H1 (cell line): ENCODE results near the gene TTC21A. TPM values are rescaled to one million over a fixed set of nuclear protein-coding genes. Genes with fewer than 3 reads are reported as not detected.

Source experiments
- CTCF ChIA-PET: fragments of 300-600 bp; sonication (Branson Sonifier 250); formaldehyde crosslinking; loops from one replicate; lab custom pipeline; 2021; ENCODE audit not compliant: partially characterized antibody; lab: Charles Lee
- POLR2A ChIA-PET: fragments of 300-600 bp; sonication (Branson Sonifier 250); formaldehyde crosslinking; loops from one replicate; lab custom pipeline; 2021; ENCODE audit warnings: inconsistent platforms; ENCODE audit not compliant: partially characterized antibody; lab: Charles Lee
- DNase-seq, 2 experiments: peaks; one replicate each; pipeline versions ENCODE4 v3.0.0 to v3.0.0-alpha.2; 2010 to 2022; ENCODE audit warnings: low spot score in 2 of 2, low read depth in 1 of 2, mixed read lengths in 1 of 2
- FAIRE-seq: peaks from 2 replicates; lab custom pipeline; 2011; peaks lifted over from hg19 to GRCh38; lab: Jason Lieb, UNC
- H2AFZ ChIP-seq: 2 replicates; pipeline ENCODE4 v1.8.1; 2012; ENCODE audit warnings: low read length, inconsistent platforms
- H2AK5ac ChIP-seq: 2 replicates; pipeline ENCODE4 v1.6.1; 2013; ENCODE audit warnings: low read depth, low read length
- H2BK120ac ChIP-seq: replicated peaks from 2 replicates; pipeline ENCODE3; 2013; ENCODE audit warnings: low read depth, low read length, inconsistent platforms
- H2BK12ac ChIP-seq: 2 replicates; pipeline ENCODE4 v1.6.1; 2013; ENCODE audit warnings: low read depth, low read length
- H2BK15ac ChIP-seq: 2 replicates; pipeline ENCODE4 v1.6.1; 2013; ENCODE audit warnings: low read length
- H2BK20ac ChIP-seq: 2 replicates; pipeline ENCODE4 v1.6.1; 2013; ENCODE audit warnings: low read length
- H2BK5ac ChIP-seq: 2 replicates; pipeline ENCODE4 v1.6.1; 2013; ENCODE audit warnings: low read depth, low read length
- H3K14ac ChIP-seq: 2 replicates; pipeline ENCODE4 v1.6.1; 2013; ENCODE audit warnings: inconsistent platforms; ENCODE audit not compliant: insufficient read length
- H3K18ac ChIP-seq: 2 replicates; pipeline ENCODE4 v1.6.1; 2013; ENCODE audit warnings: low read length; ENCODE audit errors: extremely low read depth
- H3K23ac ChIP-seq: 2 replicates; pipeline ENCODE4 v1.6.1; 2013; ENCODE audit warnings: inconsistent platforms; ENCODE audit not compliant: insufficient read length
- H3K23me2 ChIP-seq: 2 replicates; pipeline ENCODE4 v1.6.1; 2013; ENCODE audit warnings: low read depth, low read length
- H3K27ac ChIP-seq: 2 replicates; pipeline ENCODE4 v1.6.1; 2011; ENCODE audit warnings: low read depth, low read length, inconsistent platforms
- H3K27me3 ChIP-seq, 4 experiments: replicated peaks in 1 of 4; 1 replicate in 1 of 4; 2 replicates in 3 of 4; pipeline versions ENCODE4 v1.6.1 to v1.8.1; 2011 to 2013; ENCODE audit warnings: low read length in 3 of 4, mild to moderate bottlenecking in 3 of 4, inconsistent platforms in 2 of 4, mixed read lengths in 2 of 4, moderate library complexity in 1 of 4; ENCODE audit not compliant: control insufficient read depth in 3 of 4, insufficient read depth in 3 of 4; ENCODE audit errors: extremely low read depth in 1 of 4
- H3K36me3 ChIP-seq, 4 experiments: 2 replicates each; pipeline versions ENCODE4 v1.6.1 to v1.8.1; 2011 to 2013; ENCODE audit warnings: mild to moderate bottlenecking in 4 of 4, low read length in 3 of 4, moderate library complexity in 2 of 4, control low read depth in 1 of 4, inconsistent platforms in 1 of 4; ENCODE audit not compliant: insufficient read depth in 4 of 4, control insufficient read depth in 2 of 4
- H3K4ac ChIP-seq: replicated peaks from 2 replicates; pipeline ENCODE3; 2013; ENCODE audit warnings: low read length, low read depth, mixed read lengths, inconsistent platforms; ENCODE audit not compliant: insufficient read length
- H3K4me1 ChIP-seq, 4 experiments: replicated peaks in 1 of 4; 1 replicate in 1 of 4; 2 replicates in 3 of 4; pipeline versions ENCODE4 v1.6.1 to v1.8.1; 2011 to 2013; ENCODE audit warnings: low read length in 3 of 4, inconsistent platforms in 2 of 4, mixed read lengths in 1 of 4; ENCODE audit not compliant: insufficient read depth in 4 of 4, control insufficient read depth in 3 of 4
- H3K4me2 ChIP-seq, 2 experiments: 2 replicates each; pipeline versions ENCODE4 v1.6.1 to v1.8.1; 2011 to 2013; ENCODE audit warnings: low read depth in 2 of 2, low read length in 2 of 2, control low read depth in 1 of 2, inconsistent platforms in 1 of 2, mild to moderate bottlenecking in 1 of 2; ENCODE audit not compliant: insufficient read depth in 1 of 2
- H3K4me3 ChIP-seq, 4 experiments: fragments of 200-600, 300-600 bp in 1 of 4; sonication (generic), shearing (Covaris generic), sonication (Bioruptor Twin) in 1 of 4; 2 replicates each; pipeline versions ENCODE4 v1.5.1 to v1.8.1; 2011 to 2016; ENCODE audit warnings: low read length in 4 of 4, low read depth in 3 of 4, control low read depth in 2 of 4, inconsistent platforms in 2 of 4, mild to moderate bottlenecking in 2 of 4, mixed read lengths in 1 of 4, moderate library complexity in 1 of 4; ENCODE audit not compliant: insufficient read depth in 2 of 4; ENCODE audit errors: extremely low read depth in 1 of 4
- H3K56ac ChIP-seq: replicated peaks from 2 replicates; pipeline ENCODE3; 2013; ENCODE audit warnings: low read depth, mild to moderate bottlenecking, mixed read lengths, low read length, inconsistent platforms; ENCODE audit not compliant: insufficient read length
- H3K79me1 ChIP-seq: 2 replicates; pipeline ENCODE4 v1.6.1; 2013; ENCODE audit warnings: low read depth, low read length, control low read depth
- H3K79me2 ChIP-seq, 2 experiments: 2 replicates each; pipeline versions ENCODE4 v1.6.1 to v1.8.1; 2012 to 2013; ENCODE audit warnings: low read length in 2 of 2, mild to moderate bottlenecking in 2 of 2, inconsistent platforms in 1 of 2; ENCODE audit not compliant: insufficient read depth in 2 of 2, control insufficient read depth in 1 of 2
- H3K9ac ChIP-seq, 4 experiments: replicated peaks in 1 of 4; 1 replicate in 1 of 4; 2 replicates in 3 of 4; pipeline versions ENCODE4 v1.6.1 to v1.8.1; 2011 to 2013; ENCODE audit warnings: low read depth in 3 of 4, low read length in 3 of 4, control low read depth in 2 of 4, mild to moderate bottlenecking in 2 of 4, moderate library complexity in 2 of 4, inconsistent platforms in 1 of 4; ENCODE audit errors: extremely low read depth in 1 of 4
- H3K9me3 ChIP-seq, 2 experiments: 2 replicates each; pipeline versions ENCODE4 v1.6.1 to v1.8.1; 2012 to 2013; ENCODE audit warnings: mild to moderate bottlenecking in 2 of 2, moderate library complexity in 2 of 2, control low read depth in 1 of 2, inconsistent platforms in 1 of 2, low read depth in 1 of 2, low read length in 1 of 2, mixed read lengths in 1 of 2; ENCODE audit not compliant: insufficient read depth in 2 of 2
- H4K20me1 ChIP-seq, 2 experiments: replicated peaks in 1 of 2; 2 replicates each; pipeline versions ENCODE3 to v1.8.1; 2011 to 2013; ENCODE audit warnings: inconsistent platforms in 2 of 2, low read length in 2 of 2, mild to moderate bottlenecking in 1 of 2; ENCODE audit not compliant: insufficient read depth in 2 of 2, control insufficient read depth in 1 of 2
- H4K5ac ChIP-seq: 2 replicates; pipeline ENCODE4 v1.6.1; 2013; ENCODE audit warnings: low read length, low read depth, mixed read lengths, inconsistent platforms; ENCODE audit not compliant: insufficient read length
- H4K8ac ChIP-seq: 2 replicates; pipeline ENCODE4 v1.8.0; 2013; ENCODE audit warnings: mild to moderate bottlenecking, moderate library complexity, low read length, inconsistent platforms; ENCODE audit not compliant: insufficient read depth; ENCODE audit errors: extremely low read depth
- H4K91ac ChIP-seq: replicated peaks from 2 replicates; pipeline ENCODE3; 2013; ENCODE audit warnings: low read length, mixed read lengths, inconsistent platforms; ENCODE audit not compliant: insufficient read length
- ATF2 ChIP-seq: IDR thresholded peaks from 2 replicates; pipeline ENCODE4 v1.6.1; 2012; ENCODE audit warnings: low read length, inconsistent platforms
- BACH1 ChIP-seq: IDR thresholded peaks from 2 replicates; pipeline ENCODE4 v1.6.1; 2012; ENCODE audit warnings: low read length, improper control_type of control experiment
- KDM4A ChIP-seq: IDR thresholded peaks from one replicate; pipeline ENCODE4 v1.7.1; 2012; ENCODE audit warnings: low read depth, mild to moderate bottlenecking, moderate library complexity, low read length, inconsistent platforms; ENCODE audit not compliant: severe bottlenecking
- MAFK ChIP-seq: IDR thresholded peaks from 2 replicates; pipeline ENCODE4 v1.6.1; 2012; ENCODE audit warnings: low read depth, mild to moderate bottlenecking, improper control_type of control experiment, low read length
- NRF1 ChIP-seq: IDR thresholded peaks from 2 replicates; pipeline ENCODE4 v1.6.1; 2011; ENCODE audit warnings: mild to moderate bottlenecking, low read depth, low read length, improper control_type of control experiment
- POU5F1 ChIP-seq: IDR thresholded peaks from 2 replicates; pipeline ENCODE4 v1.6.1; 2011; ENCODE audit warnings: low read depth, mild to moderate bottlenecking, low read length, moderate library complexity
- RBBP5 ChIP-seq: IDR thresholded peaks from 2 replicates; pipeline ENCODE4 v1.7.1; 2012; ENCODE audit warnings: low read depth, mild to moderate bottlenecking, inconsistent platforms, low read length, moderate library complexity, borderline replicate concordance
- TEAD4 ChIP-seq: IDR thresholded peaks from 2 replicates; pipeline ENCODE4 v1.6.1; 2012; ENCODE audit warnings: low read depth, low read length, inconsistent platforms, mixed read lengths
- USF2 ChIP-seq: IDR thresholded peaks from 2 replicates; pipeline ENCODE4 v1.6.1; 2011; ENCODE audit warnings: low read length, improper control_type of control experiment
- whole genome bisulfite sequencing, 2 experiments: shearing (Covaris generic) in 1 of 2; methylation state at CpG; one replicate each; pipeline versions ENCODE4 v1.1.6 to v1.1.7; 2013 to 2015; ENCODE audit warnings: low lambda C conversion rate in 2 of 2, mixed read lengths in 2 of 2, inconsistent platforms in 1 of 2, low coverage in 1 of 2, missing lambda C conversion rate in 1 of 2; ENCODE audit not compliant: insufficient replicate concordance in 2 of 2, insufficient coverage in 1 of 2, insufficient read length in 1 of 2; ENCODE audit errors: extremely low coverage in 1 of 2, missing lambda C conversion rate in 1 of 2; 5-methylcytosine and 5-hydroxymethylcytosine counted together
- polyA plus RNA-seq, 7 experiments: library from polyadenylated mRNA; depleted of rRNA in 3 of 7; stranded (reverse) in 5 of 7; unstranded in 2 of 7; fragments of >200 nt in 5 of 7; fragments of 200-250 nt in 2 of 7; gene quantifications; 1 replicate in 5 of 7; 2 replicates in 1 of 7; 4 replicates in 1 of 7; pipeline versions ENCODE4 v1.2.1 to v1.2.3, GENCODE V29; 2011 to 2013; ENCODE audit warnings: missing spikeins in 2 of 7, mixed read lengths in 2 of 7
- total RNA-seq: library from RNA; stranded (reverse); fragmentation: NEBNext Ultra II Directional; extraction: Animal tissue kit (Norgen Biotek cat#: 25700); gene quantifications from 2 replicates; pipeline ENCODE4 v1.2.1, GENCODE V29; 2021

TTC21A gene
- total and polyA plus RNA-seq, 2 of the 8 experiments (the other 6 are each of a cell fraction or from before 2014, with no cell fraction given): 2.3 to 2.8 TPM

- Histone ChIP-seq H2BK12ac (no peak overlapping the region), H4K8ac (no peak overlapping the region), H3K4me3 (no peak overlapping the region), H2AK5ac (no peak overlapping the region), H3K4me2 (no peak overlapping the region), H2BK15ac (no peak overlapping the region), H3K23ac (no peak overlapping the region), H4K20me1 (no peaks in the 10 kb centered on the region), H3K18ac (no peak overlapping the region), H3K79me1 (no peaks in the 10 kb centered on the region), H2AFZ (no peak overlapping the region), H3K4me1 (peaks cover 2 to 10% (median 6%) of the 10 kb centered on the region in 4 experiments; a peak in 6 of 7 replicates), H4K5ac (no peak overlapping the region), H3K36me3 (no peaks in the 10 kb centered on the region), H3K23me2 (no peaks in the 10 kb centered on the region; the same call in 1 of the 2 replicates), H3K9me3 (no peaks in the 10 kb centered on the region; a peak in 1 of 4 replicates), H3K56ac (no peak overlapping the region), H4K91ac (no peak overlapping the region), H2BK5ac (no peak overlapping the region), H3K14ac (no peak overlapping the region), H2BK120ac (no peak overlapping the region), H3K27me3 (no peaks in the 10 kb centered on the region), H3K79me2 (no peaks in the 10 kb centered on the region), H2BK20ac (no peak overlapping the region), H3K27ac (no peak overlapping the region), H3K9ac (no peak overlapping the region), H3K4ac (no peak overlapping the region)
- CTCF ChIA-PET: interaction anchor here (1.0 to 2.8 kb wide), 10 partner anchors 12 to 118 kb away, joined by 3 to 11 read pairs (median 4); no protein-coding TSS in a partner anchor
- POLR2A ChIA-PET: interaction anchor here (1.3 to 1.7 kb wide), 3 partner anchors 18 to 233 kb away, joined by 3 to 6 read pairs (median 5); partner anchors contain the start of gene RPSA
- FAIRE-seq (no peak), DNase-seq (no peak)
- WGBS, 2 experiments: 89% methylated on average over 2 of the region's 2 CpGs; no CpG with 5 or more reads in 1 of the 2 experiments
- TF ChIP-seq KDM4A: no peak
- TF ChIP-seq BACH1: no peak
- no peak for TF ChIP-seq POU5F1
- TF ChIP-seq ATF2: no peak
- no peak for TF ChIP-seq MAFK
- TF ChIP-seq TEAD4: no peak
- no peak for TF ChIP-seq RBBP5
- TF ChIP-seq USF2: no peak
- TF ChIP-seq NRF1: no peak
Observed at GRCh38 chr3:39173318-39174125, 66.0 kb downstream of the TTC21A start.
